HEK293 (cell line): ENCODE results near the gene SPANXN3.

ENCODE experiments used
- CTCF ChIP-seq: fragments of 450-650 bp; formaldehyde crosslinking; IDR thresholded peaks from 2 replicates; pipeline ENCODE4 v1.5.1; 2016; ENCODE audit warnings: missing biosample characterization, missing genetic modification characterization
- FEZF1 ChIP-seq: fragments of 450-650 bp; formaldehyde crosslinking; IDR thresholded peaks from 2 replicates; pipeline ENCODE4 v1.5.1; 2016; ENCODE audit warnings: missing biosample characterization, missing genetic modification characterization
- KLF9 ChIP-seq: fragments of 450-650 bp; formaldehyde crosslinking; IDR thresholded peaks from 2 replicates; pipeline ENCODE4 v1.5.1; 2016; ENCODE audit warnings: missing biosample characterization, missing genetic modification characterization, low read depth
- REST ChIP-seq: fragments of 450-650 bp; formaldehyde crosslinking; IDR thresholded peaks from 2 replicates; pipeline ENCODE4 v1.5.1; 2016; ENCODE audit warnings: missing biosample characterization, missing genetic modification characterization
- ZFP69B ChIP-seq: fragments of 450-650 bp; formaldehyde crosslinking; IDR thresholded peaks from 2 replicates; pipeline ENCODE4 v1.5.1; 2016; ENCODE audit warnings: missing biosample characterization, missing genetic modification characterization
- ZNF157 ChIP-seq: fragments of 450-650 bp; formaldehyde crosslinking; IDR thresholded peaks from 2 replicates; pipeline ENCODE4 v1.5.1; 2016; ENCODE audit warnings: missing biosample characterization, missing genetic modification characterization
- ZNF24 ChIP-seq: fragments of 450-650 bp; formaldehyde crosslinking; IDR thresholded peaks from 2 replicates; pipeline ENCODE4 v1.5.1; 2016; ENCODE audit warnings: missing biosample characterization, missing genetic modification characterization
- ZNF324 ChIP-seq: fragments of 450-650 bp; formaldehyde crosslinking; IDR thresholded peaks from 2 replicates; pipeline ENCODE4 v1.5.1; 2016; ENCODE audit warnings: missing biosample characterization, missing genetic modification characterization
- ZNF394 ChIP-seq: fragments of 450-650 bp; formaldehyde crosslinking; IDR thresholded peaks from 2 replicates; pipeline ENCODE4 v1.5.1; 2016; ENCODE audit warnings: missing biosample characterization, missing genetic modification characterization, mild to moderate bottlenecking, moderate library complexity, borderline replicate concordance
- ZNF416 ChIP-seq: fragments of 450-650 bp; formaldehyde crosslinking; IDR thresholded peaks from 2 replicates; pipeline ENCODE4 v1.5.1; 2016; ENCODE audit warnings: missing biosample characterization, missing genetic modification characterization
- ZNF549 ChIP-seq: fragments of 450-650 bp; IDR thresholded peaks from 2 replicates; pipeline ENCODE4 v1.5.1; 2018; ENCODE audit warnings: missing biosample characterization, missing genetic modification characterization, mild to moderate bottlenecking, inconsistent platforms, moderate library complexity
- ZNF561 ChIP-seq: fragments of 450-650 bp; IDR thresholded peaks from 2 replicates; pipeline ENCODE4 v1.5.1; 2018; ENCODE audit warnings: missing biosample characterization, missing genetic modification characterization, borderline replicate concordance
- ZNF707 ChIP-seq: fragments of 450-650 bp; formaldehyde crosslinking; IDR thresholded peaks from 2 replicates; pipeline ENCODE4 v1.5.1; 2016; ENCODE audit warnings: missing biosample characterization, missing genetic modification characterization
- ZNF791 ChIP-seq: fragments of 450-650 bp; formaldehyde crosslinking; IDR thresholded peaks from 2 replicates; pipeline ENCODE4 v1.5.1; 2016; ENCODE audit warnings: missing biosample characterization, missing genetic modification characterization

- TF ChIP-seq ZNF157 (tag by site-specific recombination) (no peak), ZNF394 (tag by site-specific recombination) (no peak), CTCF (tag by site-specific recombination) (no peak), ZNF707 (no peak), ZNF791 (tag by site-specific recombination) (no peak), ZNF561 (tag by site-specific recombination) (no peak), ZNF324 (tag by site-specific recombination) (no peak), KLF9 (tag by site-specific recombination) (no peak), ZNF549 (tag by site-specific recombination) (no peak), REST (tag by site-specific recombination) (no peak), ZNF24 (no peak), FEZF1 (tag by site-specific recombination) (no peak), ZFP69B (tag by site-specific recombination) (no peak), ZNF416 (tag by site-specific recombination) (no peak)
These were observed 16.5 kb downstream of the SPANXN3 start for GRCh38 chrX:143500751-143501150.
